PC-3 (cell line): ENCODE data around the gene MBNL1.

Experiments
- CTCF ChIP-seq: fragments of 300-600 bp; sonication (generic); conservative IDR thresholded peaks from 2 replicates; pipeline ENCODE4 v1.5.1; 2017; ENCODE audit warnings: antibody characterized with exemption, low read depth, mild to moderate bottlenecking, low read length
- EZH2 ChIP-seq: fragments of 300-600 bp; sonication (generic); IDR thresholded peaks from one replicate; pipeline ENCODE4 v1.6.1; 2017; ENCODE audit warnings: antibody characterized with exemption, mild to moderate bottlenecking, low read length; ENCODE audit not compliant: unreplicated experiment
- EZH2phosphoT487 ChIP-seq: fragments of 300-600 bp; sonication (generic); IDR thresholded peaks from 2 replicates; pipeline ENCODE4 v1.6.1; 2018; ENCODE audit warnings: mild to moderate bottlenecking, antibody characterized with exemption, low read length, borderline replicate concordance

GRCh38 chr3:152255290-152255689 is 13.4 kb upstream of the MBNL1 start:
- TF ChIP-seq CTCF = no peak
- TF ChIP-seq EZH2phosphoT487 = no peak
- no peak for TF ChIP-seq EZH2
